ENCODE measurements around the gene NRXN3.
A peak's percentile ranks its signal among the peaks of the same experiment; 100 is the strongest.
"Not testable (repeated sequence)": the region's sequence is repeated elsewhere in the genome, so short reads cannot be mapped to it uniquely, and the experiment has no call there.

Gene NRXN3

GRCh38 chr14:79734151-79734550 lies 1564.0 kb downstream of the NRXN3 start:
- DNase-seq (ENCODE audit: low spot score): no peak

- no peak for DNase-seq (ENCODE audit: low spot score)
Observed at GRCh38 chr14:79734656-79735055, 1564.5 kb downstream of the NRXN3 start.

- no peak for DNase-seq (ENCODE audit: low spot score)
Observed at GRCh38 chr14:79735121-79735520, 1564.9 kb downstream of the NRXN3 start.

GRCh38 chr14:79740066-79740601 lies 1570.0 kb downstream of the NRXN3 start:
- DNase-seq (ENCODE audit: low spot score): no peak

GRCh38 chr14:79742142-79742541 lies 1572.0 kb downstream of the NRXN3 start:
- no peak for DNase-seq (ENCODE audit: low spot score)

GRCh38 chr14:79745046-79745445 lies 1574.9 kb downstream of the NRXN3 start:
- no peak for DNase-seq (ENCODE audit: low spot score)

GRCh38 chr14:79749065-79749464 lies 1578.9 kb downstream of the NRXN3 start:
- DNase-seq (ENCODE audit: low spot score): no peak

GRCh38 chr14:79758985-79759384 lies 1588.8 kb downstream of the NRXN3 start:
- no peak for DNase-seq (ENCODE audit: low spot score)

GRCh38 chr14:79764323-79764722 lies 1594.2 kb downstream of the NRXN3 start:
- DNase-seq (ENCODE audit: low spot score): no peak

GRCh38 chr14:79766511-79766910 lies 1596.3 kb downstream of the NRXN3 start:
- DNase-seq (ENCODE audit: low spot score): no peak

- no peak for DNase-seq (ENCODE audit: low spot score)
Observed at GRCh38 chr14:79767251-79767650, 1597.1 kb downstream of the NRXN3 start.

GRCh38 chr14:79767721-79768120 lies 1597.5 kb downstream of the NRXN3 start:
- DNase-seq (ENCODE audit: low spot score): not testable (repeated sequence)

- DNase-seq (ENCODE audit: low spot score): no peak
Observed at GRCh38 chr14:79781882-79782281, 1611.7 kb downstream of the NRXN3 start.

GRCh38 chr14:79783041-79783440 lies 1612.9 kb downstream of the NRXN3 start:
- DNase-seq (ENCODE audit: low spot score): no peak

- DNase-seq (ENCODE audit: low spot score): no peak
Observed at GRCh38 chr14:79786522-79786921, 1616.3 kb downstream of the NRXN3 start.

GRCh38 chr14:79788346-79788745 lies 1618.2 kb downstream of the NRXN3 start:
- DNase-seq (ENCODE audit: low spot score): no peak

GRCh38 chr14:79791055-79791732 lies 1621.0 kb downstream of the NRXN3 start:
- DNase-seq (ENCODE audit: low spot score): no peak

- no peak for DNase-seq (ENCODE audit: low spot score)
Observed at GRCh38 chr14:79802093-79802492, 1631.9 kb downstream of the NRXN3 start.

- no peak for DNase-seq (ENCODE audit: low spot score)
Observed at GRCh38 chr14:79805636-79806035, 1635.5 kb downstream of the NRXN3 start.

- DNase-seq (ENCODE audit: low spot score): peak; percentile 75
Observed at GRCh38 chr14:79809849-79810612, 1639.9 kb downstream of the NRXN3 start.

- DNase-seq (ENCODE audit: low spot score): no peak
Observed at GRCh38 chr14:79820866-79821535, 1650.8 kb downstream of the NRXN3 start.

- no peak for DNase-seq (ENCODE audit: low spot score)
Observed at GRCh38 chr14:79822034-79822433, 1651.9 kb downstream of the NRXN3 start.

GRCh38 chr14:79825046-79825521 lies 1654.9 kb downstream of the NRXN3 start:
- DNase-seq (ENCODE audit: low spot score): peak; percentile 91

Measured in putamen (tissue), 1 donor.